Astrocyte of the spinal cord (primary cell): ENCODE results near the gene DPP4.

Experiments
- DNase-seq: peaks from one replicate; pipeline ENCODE4 v3.0.0; 2011; ENCODE audit warnings: low read depth, low spot score
- H3K4me3 ChIP-seq: 2 replicates; pipeline ENCODE4 v1.5.1; 2011; ENCODE audit warnings: low read depth, mild to moderate bottlenecking, low read length, moderate library complexity
- CTCF ChIP-seq: IDR thresholded peaks from 2 replicates; pipeline ENCODE4 v1.5.1; 2012; ENCODE audit warnings: low read depth, mild to moderate bottlenecking, low read length, inconsistent platforms
- in situ Hi-C: cut with HindIII; loops from 2 replicates; pipeline ENCODE4 v1.10.0; 2017; ENCODE audit warnings: low sequenced_read_pairs

DPP4 gene

DNA sequence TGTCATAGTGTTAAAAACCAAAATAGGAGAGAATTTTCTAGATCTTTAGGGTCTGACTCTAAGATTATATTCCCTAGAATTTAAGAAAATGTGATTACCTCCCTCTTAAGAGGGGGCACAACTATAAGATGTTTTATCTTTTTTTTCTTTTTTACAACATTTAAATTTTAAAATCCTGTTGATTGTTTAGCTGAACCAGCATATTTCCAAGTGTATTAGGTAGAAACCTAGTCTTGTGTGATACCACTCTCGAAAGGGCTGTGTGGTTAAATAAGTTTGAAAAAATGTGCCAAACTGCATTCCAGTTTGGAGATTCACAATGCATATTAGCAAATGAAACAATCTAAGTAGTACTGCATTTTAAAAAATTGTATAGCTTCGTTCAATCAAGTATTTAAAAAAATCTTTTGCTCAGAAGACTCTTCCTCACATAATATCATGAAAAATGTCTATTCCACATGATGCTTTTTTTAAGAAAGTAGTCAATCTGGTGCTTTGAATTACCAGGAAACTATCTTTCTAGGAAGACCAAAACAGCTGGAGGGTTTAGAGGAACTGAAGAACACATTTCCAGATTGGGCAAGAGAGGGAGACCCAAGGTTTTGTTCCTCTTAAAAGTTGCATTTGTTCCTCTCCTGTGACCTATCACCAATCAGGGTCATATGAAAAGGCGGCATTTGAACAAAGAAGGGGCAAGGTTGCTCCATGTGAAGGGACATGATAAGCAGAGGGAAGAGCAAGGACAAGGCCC lies 98.8 kb downstream of the DPP4 start:
- no peak for DNase-seq
- no peak overlapping the region for H3K4me3 ChIP-seq
- TF ChIP-seq CTCF = no peak
- in situ Hi-C loops = no loop called here

DNA sequence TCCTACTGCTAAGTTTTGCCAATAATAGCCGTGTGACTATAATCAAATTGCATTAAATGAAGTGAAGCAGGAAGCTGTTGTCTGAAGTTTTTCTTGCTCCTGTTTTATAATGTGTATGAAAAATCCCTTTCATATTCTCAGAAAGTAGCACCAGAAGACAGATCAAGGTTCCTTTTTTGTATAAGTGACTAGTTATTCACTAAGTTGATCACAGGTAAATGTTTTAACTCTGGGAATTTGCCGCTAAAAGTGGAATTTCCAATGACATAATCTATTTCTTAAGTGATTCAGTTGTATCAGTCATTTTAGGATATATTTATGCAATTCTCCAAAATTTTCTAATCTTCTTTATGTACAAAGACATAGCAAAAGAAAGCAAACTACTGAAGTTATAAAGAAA lies 99.6 kb downstream of the DPP4 start:
- no peak overlapping the region for H3K4me3 ChIP-seq
- in situ Hi-C loops = no loop called here
- TF ChIP-seq CTCF = no peak
- DNase-seq = no peak

DNA sequence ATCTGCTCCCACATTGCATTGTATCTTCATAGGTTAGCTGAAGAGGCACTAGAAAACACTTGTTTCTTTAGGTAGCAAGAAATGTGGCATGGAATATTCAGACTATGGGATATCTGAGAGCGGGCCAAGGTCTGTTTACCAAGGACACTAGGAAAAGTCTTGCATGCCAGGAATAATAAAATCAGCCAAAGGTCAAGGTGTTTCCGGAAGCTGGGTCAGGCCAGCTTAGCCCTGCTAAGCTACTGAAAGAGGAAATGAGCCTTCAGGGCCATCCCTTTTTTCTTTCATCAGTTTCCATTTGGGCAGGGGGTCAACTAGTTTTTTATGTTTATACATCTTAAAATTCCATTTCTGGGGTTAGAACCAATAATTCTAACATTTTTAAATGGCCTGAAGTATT lies 101.1 kb downstream of the DPP4 start:
- TF ChIP-seq CTCF = no peak
- in situ Hi-C loops = no loop called here
- no peak for DNase-seq
- H3K4me3 ChIP-seq = no peak overlapping the region

DNA sequence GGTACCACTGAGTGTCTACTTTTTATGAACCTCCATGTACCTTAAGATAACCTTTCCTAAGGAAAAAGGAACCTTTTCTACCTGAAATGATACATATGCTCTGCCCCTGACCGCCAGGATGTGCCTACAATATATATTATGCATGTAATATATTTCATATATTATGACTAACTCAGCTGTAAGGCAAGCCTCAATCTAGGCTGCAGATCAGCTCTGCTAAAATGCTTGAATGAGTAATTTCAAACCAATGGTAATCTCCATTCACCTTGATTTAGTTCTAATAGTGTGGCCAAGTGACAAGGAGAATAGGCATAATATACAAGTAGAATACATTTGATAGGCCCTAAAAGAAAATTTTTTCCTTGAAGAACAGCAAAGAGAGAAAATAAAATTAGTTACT lies 101.8 kb downstream of the DPP4 start:
- no peak for TF ChIP-seq CTCF
- in situ Hi-C loops = no loop called here
- H3K4me3 ChIP-seq = no peak overlapping the region
- DNase-seq = no peak

DNA sequence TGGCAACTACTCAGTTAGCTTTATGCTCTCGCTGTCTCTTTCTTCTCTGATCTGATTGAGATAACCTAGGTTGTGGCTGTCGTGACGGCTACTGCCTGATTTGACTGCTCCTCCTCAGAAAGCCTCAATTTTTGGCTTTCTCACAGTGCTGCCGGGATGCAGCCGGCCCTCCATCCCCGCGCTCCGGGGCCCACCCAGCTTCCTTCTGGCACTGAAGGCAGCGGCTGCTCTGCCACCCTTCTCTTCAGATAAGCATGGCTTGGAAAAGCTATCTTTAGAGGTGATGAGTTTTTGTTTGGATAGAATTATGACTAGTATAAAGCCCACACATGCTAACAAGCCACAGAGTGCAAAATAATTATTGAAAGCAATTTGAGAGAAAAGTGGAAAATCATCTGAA lies 102.5 kb downstream of the DPP4 start:
- no peak for TF ChIP-seq CTCF
- DNase-seq = no peak
- in situ Hi-C loops = no loop called here
- no peak overlapping the region for H3K4me3 ChIP-seq

DNA sequence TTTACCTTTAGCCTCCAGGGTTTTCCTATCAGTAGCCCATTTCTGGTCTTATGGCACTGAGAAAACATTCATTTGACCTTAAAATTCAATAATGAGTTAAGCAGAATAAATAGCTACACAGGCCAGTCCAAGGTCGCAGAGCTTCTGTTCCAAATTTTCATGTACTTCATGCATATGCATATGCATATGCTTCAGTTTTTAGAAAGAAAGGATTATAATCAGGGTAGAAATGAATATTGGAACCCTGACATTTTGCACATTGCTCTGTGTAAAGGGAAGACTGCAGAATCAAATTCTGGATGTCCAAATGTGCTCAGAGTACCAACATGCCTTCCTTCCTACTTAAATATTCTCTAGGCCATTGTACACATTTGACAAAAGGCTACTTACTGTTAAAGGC lies 104.9 kb downstream of the DPP4 start:
- in situ Hi-C loops = no loop called here
- no peak for TF ChIP-seq CTCF
- DNase-seq = no peak
- no peak overlapping the region for H3K4me3 ChIP-seq
